GM12878 (cell line): Measurements from ENCODE around the gene LYRM4. TPM values are rescaled to one million over a fixed set of nuclear protein-coding genes. Genes with fewer than 3 reads are reported as not detected.

ENCODE experiments used
- CREB1 ChIP-seq: IDR thresholded peaks from 2 replicates; pipeline ENCODE4 v1.6.1; 2012; ENCODE audit warnings: low read depth, mild to moderate bottlenecking, inconsistent platforms
- GABPA ChIP-seq: IDR thresholded peaks from 2 replicates; pipeline ENCODE4 v1.6.1; 2014; ENCODE audit warnings: antibody characterized with exemption, low read depth, mild to moderate bottlenecking, inconsistent platforms
- MTA2 ChIP-seq: fragments of 450-650 bp; IDR thresholded peaks from 2 replicates; pipeline ENCODE4 v1.6.1; 2016; ENCODE audit warnings: low read depth, mild to moderate bottlenecking, moderate library complexity
- NFYB ChIP-seq: IDR thresholded peaks from 2 replicates; pipeline ENCODE4 v1.6.1; 2011; ENCODE audit warnings: low read depth, mild to moderate bottlenecking, low read length, improper control_type of control experiment, moderate library complexity; ENCODE audit not compliant: insufficient read depth
- ZNF24 ChIP-seq: fragments of 450-650 bp; IDR thresholded peaks from 2 replicates; pipeline ENCODE4 v1.6.1; 2017; ENCODE audit warnings: antibody characterized with exemption, mild to moderate bottlenecking
- polyA plus RNA-seq, 11 experiments: library from polyadenylated mRNA; depleted of rRNA in 4 of 11; unstranded in 6 of 11; stranded (reverse) in 5 of 11; fragments of >200 nt; fragmentation: Nextera tagmentation in 4 of 11; fragmentation: Illumina TruSeq in 1 of 11; extraction: Ambion mirVana in 4 of 11; extraction: Trizol in 1 of 11; gene quantifications; 1 replicate in 1 of 11; 2 replicates in 10 of 11; pipeline versions ENCODE4 v1.2.1 to v1.2.3, GENCODE V29; 2011 to 2016; ENCODE audit warnings: inconsistent platforms in 2 of 11, missing spikeins in 2 of 11, low read depth in 1 of 11
- total RNA-seq, 4 experiments: library from RNA; depleted of rRNA in 3 of 4; stranded (reverse); fragments of >200 nt in 3 of 4; fragmentation: Illumina TruSeq in 1 of 4; extraction: Trizol in 1 of 4; gene quantifications; 2 replicates each; pipeline versions ENCODE4 v1.2.1 to v1.2.3, GENCODE V29; 2013 to 2021
- TF ChIP-seq, protein P1 (sequence below): fragments of 450-650 bp; IDR thresholded peaks from 2 replicates; pipeline ENCODE4 v1.6.1; 2017; ENCODE audit warnings: mild to moderate bottlenecking, moderate library complexity
- TF ChIP-seq, protein P2 (sequence below): fragments of 450-650 bp; formaldehyde crosslinking; IDR thresholded peaks from 2 replicates; pipeline ENCODE4 v1.4.0; 2022; ENCODE audit warnings: mild to moderate bottlenecking, moderate library complexity
- TF ChIP-seq, protein P3 (sequence below): IDR thresholded peaks from 2 replicates; pipeline ENCODE4 v1.6.1; 2011; ENCODE audit warnings: borderline replicate concordance, low read depth, mild to moderate bottlenecking, moderate library complexity, mixed read lengths, low read length; ENCODE audit not compliant: insufficient read depth; ENCODE audit errors: extremely low read length

Gene LYRM4
- total and polyA plus RNA-seq, 10 of the 15 experiments (the other 5 are each of a cell fraction or from before 2014, with no cell fraction given), result 32.7 to 66.8 (median 44.0) TPM

DNA sequence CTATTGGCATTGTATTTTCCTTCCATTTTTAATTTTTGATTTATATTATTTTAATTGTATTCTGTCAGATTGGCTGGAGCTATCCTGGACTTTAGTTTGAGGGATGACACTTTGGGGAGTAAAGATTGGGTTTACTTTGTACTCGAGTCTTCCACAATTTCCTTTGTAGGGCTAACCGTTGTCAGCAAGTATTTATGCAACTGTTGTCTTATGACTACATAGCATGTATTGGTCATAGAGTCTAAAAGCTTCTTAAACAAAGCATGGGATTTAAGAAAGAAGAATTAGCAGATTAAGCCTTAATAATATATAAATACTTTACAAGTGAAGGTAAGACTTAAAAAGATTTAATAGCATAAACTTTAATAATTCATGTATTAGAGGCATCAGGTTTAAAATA, 20.2 kb upstream of the LYRM4 start (continued):
- TF ChIP-seq, protein P1, sequence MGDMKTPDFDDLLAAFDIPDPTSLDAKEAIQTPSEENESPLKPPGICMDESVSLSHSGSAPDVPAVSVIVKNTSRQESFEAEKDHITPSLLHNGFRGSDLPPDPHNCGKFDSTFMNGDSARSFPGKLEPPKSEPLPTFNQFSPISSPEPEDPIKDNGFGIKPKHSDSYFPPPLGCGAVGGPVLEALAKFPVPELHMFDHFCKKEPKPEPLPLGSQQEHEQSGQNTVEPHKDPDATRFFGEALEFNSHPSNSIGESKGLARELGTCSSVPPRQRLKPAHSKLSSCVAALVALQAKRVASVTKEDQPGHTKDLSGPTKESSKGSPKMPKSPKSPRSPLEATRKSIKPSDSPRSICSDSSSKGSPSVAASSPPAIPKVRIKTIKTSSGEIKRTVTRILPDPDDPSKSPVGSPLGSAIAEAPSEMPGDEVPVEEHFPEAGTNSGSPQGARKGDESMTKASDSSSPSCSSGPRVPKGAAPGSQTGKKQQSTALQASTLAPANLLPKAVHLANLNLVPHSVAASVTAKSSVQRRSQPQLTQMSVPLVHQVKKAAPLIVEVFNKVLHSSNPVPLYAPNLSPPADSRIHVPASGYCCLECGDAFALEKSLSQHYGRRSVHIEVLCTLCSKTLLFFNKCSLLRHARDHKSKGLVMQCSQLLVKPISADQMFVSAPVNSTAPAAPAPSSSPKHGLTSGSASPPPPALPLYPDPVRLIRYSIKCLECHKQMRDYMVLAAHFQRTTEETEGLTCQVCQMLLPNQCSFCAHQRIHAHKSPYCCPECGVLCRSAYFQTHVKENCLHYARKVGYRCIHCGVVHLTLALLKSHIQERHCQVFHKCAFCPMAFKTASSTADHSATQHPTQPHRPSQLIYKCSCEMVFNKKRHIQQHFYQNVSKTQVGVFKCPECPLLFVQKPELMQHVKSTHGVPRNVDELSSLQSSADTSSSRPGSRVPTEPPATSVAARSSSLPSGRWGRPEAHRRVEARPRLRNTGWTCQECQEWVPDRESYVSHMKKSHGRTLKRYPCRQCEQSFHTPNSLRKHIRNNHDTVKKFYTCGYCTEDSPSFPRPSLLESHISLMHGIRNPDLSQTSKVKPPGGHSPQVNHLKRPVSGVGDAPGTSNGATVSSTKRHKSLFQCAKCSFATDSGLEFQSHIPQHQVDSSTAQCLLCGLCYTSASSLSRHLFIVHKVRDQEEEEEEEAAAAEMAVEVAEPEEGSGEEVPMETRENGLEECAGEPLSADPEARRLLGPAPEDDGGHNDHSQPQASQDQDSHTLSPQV, result no peak
- TF ChIP-seq GABPA (no peak), CREB1 (no peak), ZNF24 (no peak), NFYB (no peak), MTA2 (no peak)
- TF ChIP-seq, protein P2, sequence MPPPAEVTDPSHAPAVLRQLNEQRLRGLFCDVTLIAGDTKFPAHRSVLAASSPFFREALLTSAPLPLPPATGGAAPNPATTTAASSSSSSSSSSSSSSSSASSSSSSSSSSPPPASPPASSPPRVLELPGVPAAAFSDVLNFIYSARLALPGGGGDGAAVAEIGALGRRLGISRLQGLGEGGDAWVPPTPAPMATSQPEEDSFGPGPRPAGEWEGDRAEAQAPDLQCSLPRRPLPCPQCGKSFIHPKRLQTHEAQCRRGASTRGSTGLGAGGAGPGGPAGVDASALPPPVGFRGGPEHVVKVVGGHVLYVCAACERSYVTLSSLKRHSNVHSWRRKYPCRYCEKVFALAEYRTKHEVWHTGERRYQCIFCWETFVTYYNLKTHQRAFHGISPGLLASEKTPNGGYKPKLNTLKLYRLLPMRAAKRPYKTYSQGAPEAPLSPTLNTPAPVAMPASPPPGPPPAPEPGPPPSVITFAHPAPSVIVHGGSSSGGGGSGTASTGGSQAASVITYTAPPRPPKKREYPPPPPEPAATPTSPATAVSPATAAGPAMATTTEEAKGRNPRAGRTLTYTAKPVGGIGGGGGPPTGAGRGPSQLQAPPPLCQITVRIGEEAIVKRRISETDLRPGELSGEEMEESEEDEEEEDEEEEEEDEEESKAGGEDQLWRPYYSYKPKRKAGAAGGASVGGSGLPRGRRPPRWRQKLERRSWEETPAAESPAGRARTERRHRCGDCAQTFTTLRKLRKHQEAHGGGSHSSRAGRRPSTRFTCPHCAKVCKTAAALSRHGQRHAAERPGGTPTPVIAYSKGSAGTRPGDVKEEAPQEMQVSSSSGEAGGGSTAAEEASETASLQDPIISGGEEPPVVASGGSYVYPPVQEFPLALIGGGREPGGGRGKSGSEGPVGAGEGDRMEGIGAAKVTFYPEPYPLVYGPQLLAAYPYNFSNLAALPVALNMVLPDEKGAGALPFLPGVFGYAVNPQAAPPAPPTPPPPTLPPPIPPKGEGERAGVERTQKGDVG, result no peak
- TF ChIP-seq, protein P3, sequence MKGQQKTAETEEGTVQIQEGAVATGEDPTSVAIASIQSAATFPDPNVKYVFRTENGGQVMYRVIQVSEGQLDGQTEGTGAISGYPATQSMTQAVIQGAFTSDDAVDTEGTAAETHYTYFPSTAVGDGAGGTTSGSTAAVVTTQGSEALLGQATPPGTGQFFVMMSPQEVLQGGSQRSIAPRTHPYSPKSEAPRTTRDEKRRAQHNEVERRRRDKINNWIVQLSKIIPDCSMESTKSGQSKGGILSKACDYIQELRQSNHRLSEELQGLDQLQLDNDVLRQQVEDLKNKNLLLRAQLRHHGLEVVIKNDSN, result no peak
